HEK293 (cell line): Measurements from ENCODE around the gene CACNG3.

Source experiments
- CTCF ChIA-PET: fragments of 350-600 bp; formaldehyde crosslinking; extraction: SDS; loops from one replicate; lab custom pipeline; 2021; ENCODE audit warnings: antibody characterized with exemption; lab: Yijun Ruan, JAX
- POLR2A ChIA-PET: fragments of 300-600 bp; formaldehyde crosslinking; extraction: SDS; loops from one replicate; lab custom pipeline; 2020; ENCODE audit warnings: antibody characterized with exemption, inconsistent platforms; lab: Yijun Ruan, JAX
- H3K27ac ChIP-seq: fragments of 200-500 bp; sonication (Bioruptor generic); 2 replicates; pipeline ENCODE4 v1.5.1; 2014; ENCODE audit warnings: low read depth, low read length, control low read depth, inconsistent platforms; ENCODE audit errors: extremely low read depth
- H3K36me3 ChIP-seq, 2 experiments: fragments of 200-500 bp in 1 of 2; sonication (Bioruptor generic) in 1 of 2; 1 replicate in 1 of 2; 2 replicates in 1 of 2; pipeline ENCODE4 v1.5.1; 2014 to 2017; ENCODE audit warnings: inconsistent platforms in 2 of 2, low read length in 2 of 2; ENCODE audit not compliant: control insufficient read depth in 2 of 2, insufficient read depth in 1 of 2
- H3K4me1 ChIP-seq: fragments of 200-500 bp; sonication (Bioruptor generic); 2 replicates; pipeline ENCODE4 v1.5.1; 2014; ENCODE audit warnings: mild to moderate bottlenecking, low read length, inconsistent platforms; ENCODE audit not compliant: control insufficient read depth, insufficient read depth
- H3K4me3 ChIP-seq: 2 replicates; pipeline ENCODE4 v1.5.1; 2011; ENCODE audit warnings: low read depth, mild to moderate bottlenecking, control low read depth, low read length, moderate library complexity
- H3K9me3 ChIP-seq: fragments of 200-500 bp; sonication (Bioruptor generic); 2 replicates; pipeline ENCODE4 v1.5.1; 2014; ENCODE audit warnings: low read depth, low read length, inconsistent platforms; ENCODE audit not compliant: control insufficient read depth, insufficient read depth
- CTCF ChIP-seq: fragments of 450-650 bp; formaldehyde crosslinking; IDR thresholded peaks from 2 replicates; pipeline ENCODE4 v1.5.1; 2016; ENCODE audit warnings: missing biosample characterization, missing genetic modification characterization
- MZF1 ChIP-seq: fragments of 450-650 bp; formaldehyde crosslinking; IDR thresholded peaks from 2 replicates; pipeline ENCODE4 v1.5.1; 2017; ENCODE audit warnings: missing biosample characterization, missing genetic modification characterization, borderline replicate concordance
- SCRT2 ChIP-seq: fragments of 450-650 bp; formaldehyde crosslinking; IDR thresholded peaks from 2 replicates; pipeline ENCODE4 v1.5.1; 2016; ENCODE audit warnings: missing biosample characterization, missing genetic modification characterization
- ZIC2 ChIP-seq: fragments of 450-650 bp; formaldehyde crosslinking; IDR thresholded peaks from 2 replicates; pipeline ENCODE4 v1.5.1; 2016; ENCODE audit warnings: missing biosample characterization, missing genetic modification characterization
- ZNF121 ChIP-seq: fragments of 450-650 bp; formaldehyde crosslinking; IDR thresholded peaks from 2 replicates; pipeline ENCODE4 v1.5.1; 2016; ENCODE audit warnings: missing biosample characterization, missing genetic modification characterization
- ZNF148 ChIP-seq: fragments of 450-650 bp; formaldehyde crosslinking; IDR thresholded peaks from 2 replicates; pipeline ENCODE4 v1.5.0; 2017; ENCODE audit warnings: missing biosample characterization, missing genetic modification characterization, borderline replicate concordance
- ZNF18 ChIP-seq: fragments of 450-650 bp; formaldehyde crosslinking; IDR thresholded peaks from 2 replicates; pipeline ENCODE4 v1.5.1; 2016; ENCODE audit warnings: missing biosample characterization, missing genetic modification characterization
- ZNF24 ChIP-seq: fragments of 450-650 bp; formaldehyde crosslinking; IDR thresholded peaks from 2 replicates; pipeline ENCODE4 v1.5.1; 2016; ENCODE audit warnings: missing biosample characterization, missing genetic modification characterization
- ZNF274 ChIP-seq, 2 experiments: fragments of 200-500 bp in 1 of 2; fragments of 450-650 bp in 1 of 2; sonication (Bioruptor generic) in 1 of 2; formaldehyde crosslinking in 1 of 2; IDR thresholded peaks; 2 replicates each; pipeline versions ENCODE4 v1.5.1 to v1.6.1; 2014 to 2016; ENCODE audit warnings: borderline replicate concordance in 1 of 2, inconsistent platforms in 1 of 2, low read length in 1 of 2, missing biosample characterization in 1 of 2, missing genetic modification characterization in 1 of 2
- ZNF324 ChIP-seq: fragments of 450-650 bp; formaldehyde crosslinking; IDR thresholded peaks from 2 replicates; pipeline ENCODE4 v1.5.1; 2016; ENCODE audit warnings: missing biosample characterization, missing genetic modification characterization
- ZNF433 ChIP-seq: fragments of 450-650 bp; formaldehyde crosslinking; IDR thresholded peaks from 2 replicates; pipeline ENCODE4 v1.5.1; 2016; ENCODE audit warnings: missing biosample characterization, missing genetic modification characterization, low read depth
- ZNF521 ChIP-seq: fragments of 450-650 bp; formaldehyde crosslinking; IDR thresholded peaks from 2 replicates; pipeline ENCODE4 v1.5.1; 2017; ENCODE audit warnings: missing biosample characterization, mild to moderate bottlenecking, missing genetic modification characterization
- ZNF529 ChIP-seq: fragments of 450-650 bp; formaldehyde crosslinking; IDR thresholded peaks from 2 replicates; pipeline ENCODE4 v1.5.1; 2017; ENCODE audit warnings: missing genetic modification characterization, missing biosample characterization; ENCODE audit not compliant: insufficient replicate concordance
- ZNF610 ChIP-seq: fragments of 450-650 bp; formaldehyde crosslinking; IDR thresholded peaks from 2 replicates; pipeline ENCODE4 v1.5.1; 2016; ENCODE audit warnings: missing biosample characterization, missing genetic modification characterization, borderline replicate concordance
- ZNF626 ChIP-seq: fragments of 450-650 bp; sonication (Bioruptor Pico); formaldehyde crosslinking; IDR thresholded peaks from 2 replicates; pipeline ENCODE4 v1.5.1; 2018; ENCODE audit warnings: missing biosample characterization, missing genetic modification characterization, inconsistent platforms
- ZNF639 ChIP-seq: fragments of 450-650 bp; formaldehyde crosslinking; IDR thresholded peaks from 2 replicates; pipeline ENCODE4 v1.5.1; 2016; ENCODE audit warnings: missing biosample characterization, missing genetic modification characterization

CACNG3 gene

GRCh38 chr16:24359490-24359889 lies 103.4 kb downstream of the CACNG3 start:
- POLR2A ChIA-PET, result interaction anchor here (0.5 kb wide), 1 partner anchor 70 kb away, joined by 3 read pairs; no protein-coding TSS in a partner anchor

GRCh38 chr16:24360936-24361335 lies 104.8 kb downstream of the CACNG3 start:
- H3K4me3 ChIP-seq, result no peak overlapping the region
- no peaks in the 10 kb centered on the region for H3K9me3 ChIP-seq
- no peak for TF ChIP-seq CTCF (tag by site-specific recombination)
- TF ChIP-seq ZNF639 (tag by site-specific recombination), result no peak
- no peak for TF ChIP-seq ZNF324 (tag by site-specific recombination)
- TF ChIP-seq SCRT2 (tag by site-specific recombination), result no peak
- TF ChIP-seq MZF1 (tag by site-specific recombination), result no peak
- no peak for TF ChIP-seq ZNF626 (tag by site-specific recombination)
- no peak for TF ChIP-seq ZNF148 (tag by site-specific recombination)
- no peak for TF ChIP-seq ZNF18 (tag by site-specific recombination)
- TF ChIP-seq ZNF433 (tag by site-specific recombination), result no peak
- CTCF ChIA-PET, result interaction anchor here (0.7 kb wide), 1 partner anchor 44 kb away, joined by 3 read pairs; no protein-coding TSS in a partner anchor
- H3K36me3 ChIP-seq, result no peaks in the 10 kb centered on the region
- no peak overlapping the region for H3K27ac ChIP-seq
- no peaks in the 10 kb centered on the region for H3K4me1 ChIP-seq
- POLR2A ChIA-PET, result no interaction called here

More at GRCh38 chr16:24359490-24359889, 103.4 kb downstream of the CACNG3 start:
- H3K27ac ChIP-seq, result no peak overlapping the region
- CTCF ChIA-PET, result interaction anchor here (0.6 to 0.7 kb wide), 4 partner anchors 8 to 619 kb away, joined by 3 to 5 read pairs (median 3); no protein-coding TSS in a partner anchor
- no peak overlapping the region for H3K4me3 ChIP-seq
- H3K36me3 ChIP-seq, result no peaks in the 10 kb centered on the region
- no peaks in the 10 kb centered on the region for H3K4me1 ChIP-seq
- H3K9me3 ChIP-seq, result no peaks in the 10 kb centered on the region
- TF ChIP-seq ZIC2 (tag by site-specific recombination), result no peak
- no peak for TF ChIP-seq ZNF24 (tag by site-specific recombination)
- TF ChIP-seq ZNF274 (IDR thresholded peaks at IDR 0.05; ENCODE audit: low read length), result no peak
- TF ChIP-seq ZNF274 (tag by site-specific recombination; IDR thresholded peaks at IDR 0.05; ENCODE audit: borderline replicate concordance), result no peak
- TF ChIP-seq ZNF529 (tag by site-specific recombination), result no peak
- peak; percentile 63 for TF ChIP-seq ZNF121
- TF ChIP-seq ZNF521, result no peak
- TF ChIP-seq ZNF610, result no peak
